Measurements from ENCODE around the gene DMXL1.

DNA sequence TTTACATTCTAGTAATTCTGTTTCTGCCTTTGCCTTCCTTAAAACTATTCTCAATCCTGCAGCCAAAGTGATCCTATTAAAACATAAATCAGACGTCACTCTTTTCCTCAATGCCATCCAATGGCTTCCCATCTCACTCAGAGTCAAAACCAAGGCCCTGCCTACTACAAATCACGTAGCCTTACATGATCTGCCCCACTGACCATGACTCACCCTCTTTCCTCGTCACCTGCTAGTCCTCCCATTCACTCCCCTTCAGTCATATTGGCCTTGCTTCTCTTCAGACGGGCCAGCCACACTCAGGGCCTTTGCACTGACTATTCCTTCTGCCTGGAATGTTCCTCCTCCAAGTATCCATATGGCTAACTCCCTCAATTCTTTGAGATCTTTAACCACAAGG, 39.0 kb upstream of the DMXL1 start:
- TF ChIP-seq, protein P1, sequence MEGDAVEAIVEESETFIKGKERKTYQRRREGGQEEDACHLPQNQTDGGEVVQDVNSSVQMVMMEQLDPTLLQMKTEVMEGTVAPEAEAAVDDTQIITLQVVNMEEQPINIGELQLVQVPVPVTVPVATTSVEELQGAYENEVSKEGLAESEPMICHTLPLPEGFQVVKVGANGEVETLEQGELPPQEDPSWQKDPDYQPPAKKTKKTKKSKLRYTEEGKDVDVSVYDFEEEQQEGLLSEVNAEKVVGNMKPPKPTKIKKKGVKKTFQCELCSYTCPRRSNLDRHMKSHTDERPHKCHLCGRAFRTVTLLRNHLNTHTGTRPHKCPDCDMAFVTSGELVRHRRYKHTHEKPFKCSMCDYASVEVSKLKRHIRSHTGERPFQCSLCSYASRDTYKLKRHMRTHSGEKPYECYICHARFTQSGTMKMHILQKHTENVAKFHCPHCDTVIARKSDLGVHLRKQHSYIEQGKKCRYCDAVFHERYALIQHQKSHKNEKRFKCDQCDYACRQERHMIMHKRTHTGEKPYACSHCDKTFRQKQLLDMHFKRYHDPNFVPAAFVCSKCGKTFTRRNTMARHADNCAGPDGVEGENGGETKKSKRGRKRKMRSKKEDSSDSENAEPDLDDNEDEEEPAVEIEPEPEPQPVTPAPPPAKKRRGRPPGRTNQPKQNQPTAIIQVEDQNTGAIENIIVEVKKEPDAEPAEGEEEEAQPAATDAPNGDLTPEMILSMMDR (IDR thresholded peaks at IDR 0.05): no peak
- TF ChIP-seq POLR2A (IDR thresholded peaks at IDR 0.05): no peak
